HL-60 (cell line): Measurements from ENCODE around the gene OSMR.

ENCODE experiments used
- DNase-seq, 2 experiments: peaks; one replicate each; pipeline ENCODE4 v3.0.0-alpha.2; 2010 to 2020; ENCODE audit warnings: low read depth in 1 of 2, low spot score in 1 of 2
- H3K27ac ChIP-seq: fragments of 250-450 bp; sonication (Bioruptor Pico); replicated peaks from 2 replicates; pipeline ENCODE4 v1.5.1; 2020; ENCODE audit warnings: mild to moderate bottlenecking, moderate library complexity
- H3K27me3 ChIP-seq: fragments of 250-450 bp; sonication (Bioruptor Pico); 2 replicates; pipeline ENCODE4 v1.5.1; 2021; ENCODE audit warnings: mild to moderate bottlenecking, moderate library complexity; ENCODE audit not compliant: insufficient read depth, poor library complexity, severe bottlenecking
- H3K4me3 ChIP-seq: replicated peaks from 2 replicates; pipeline ENCODE4 v1.5.1; 2011; ENCODE audit warnings: mild to moderate bottlenecking, control low read depth, low read length; ENCODE audit not compliant: insufficient read depth
- CTCF ChIP-seq: IDR thresholded peaks from one replicate; pipeline ENCODE4 v1.5.1; 2011; ENCODE audit warnings: low read length, control low read depth, inconsistent platforms; ENCODE audit not compliant: insufficient read depth
- GABPA ChIP-seq: IDR thresholded peaks from 2 replicates; pipeline ENCODE4 v1.6.1; 2012; ENCODE audit warnings: low read depth
- POLR2AphosphoS5 ChIP-seq: IDR thresholded peaks from 2 replicates; pipeline ENCODE4 v1.6.1; 2012; ENCODE audit warnings: low read depth
- REST ChIP-seq: IDR thresholded peaks from 2 replicates; pipeline ENCODE4 v1.6.1; 2012; ENCODE audit warnings: low read depth; ENCODE audit not compliant: insufficient replicate concordance
- SPI1 ChIP-seq: IDR thresholded peaks from 2 replicates; pipeline ENCODE4 v1.6.1; 2012; ENCODE audit warnings: low read depth, mild to moderate bottlenecking, borderline replicate concordance

OSMR gene

GRCh38 chr5:38944282-38944681 is 98.5 kb downstream of the OSMR start:
- TF ChIP-seq GABPA (no peak), CTCF (no peak), POLR2AphosphoS5 (no peak), SPI1 (no peak), REST (no peak)
- H3K27me3 ChIP-seq, result no peaks in the 10 kb centered on the region
- no peak overlapping the region for H3K27ac ChIP-seq
- no peak overlapping the region for H3K4me3 ChIP-seq
- no peak for DNase-seq

GRCh38 chr5:38948501-38948900 is 102.7 kb downstream of the OSMR start:
- DNase-seq, result no peak
- H3K27ac ChIP-seq, result no peak overlapping the region

GRCh38 chr5:38953426-38954012 is 107.7 kb downstream of the OSMR start:
- Histone ChIP-seq H3K27ac (no peak overlapping the region), H3K4me3 (no peak overlapping the region), H3K27me3 (no peaks in the 10 kb centered on the region)
- DNase-seq, result no peak
- TF ChIP-seq SPI1 (no peak), POLR2AphosphoS5 (no peak), CTCF (no peak), GABPA (no peak), REST (no peak)

More at GRCh38 chr5:38948501-38948900, 102.7 kb downstream of the OSMR start:
- Histone ChIP-seq H3K4me3 (no peak overlapping the region), H3K27me3 (no peaks in the 10 kb centered on the region)
- no peak for TF ChIP-seq CTCF
- no peak for TF ChIP-seq REST
